Measurements from ENCODE around the gene GRID2. TPM values are rescaled to one million over a fixed set of nuclear protein-coding genes. Genes with fewer than 3 reads are reported as not detected.

Gene GRID2
- total RNA-seq, 4 donors from 2014 or later, result 0.63 TPM; not detected in 3

GRCh38 chr4:93502991-93503390 is 1199.2 kb downstream of the GRID2 start:
- Histone ChIP-seq H3K4me1 (no peaks in the 10 kb centered on the region), H3K27me3 (no peaks in the 10 kb centered on the region), H3K4me3 (no peak overlapping the region), H3K27ac (no peak overlapping the region), H3K36me3 (no peaks in the 10 kb centered on the region), H3K9me3 (no peaks in the 10 kb centered on the region)
- DNase-seq (ENCODE audit: low spot score in 2 of 2), result no peak
- 76 to 80% methylated on average over 2 of the region's 2 CpGs for WGBS, 2 donors
- TF ChIP-seq POLR2A (IDR thresholded peaks at IDR 0.05) (no peak), EP300 (IDR thresholded peaks at IDR 0.05) (no peak)
- TF ChIP-seq, protein P1, sequence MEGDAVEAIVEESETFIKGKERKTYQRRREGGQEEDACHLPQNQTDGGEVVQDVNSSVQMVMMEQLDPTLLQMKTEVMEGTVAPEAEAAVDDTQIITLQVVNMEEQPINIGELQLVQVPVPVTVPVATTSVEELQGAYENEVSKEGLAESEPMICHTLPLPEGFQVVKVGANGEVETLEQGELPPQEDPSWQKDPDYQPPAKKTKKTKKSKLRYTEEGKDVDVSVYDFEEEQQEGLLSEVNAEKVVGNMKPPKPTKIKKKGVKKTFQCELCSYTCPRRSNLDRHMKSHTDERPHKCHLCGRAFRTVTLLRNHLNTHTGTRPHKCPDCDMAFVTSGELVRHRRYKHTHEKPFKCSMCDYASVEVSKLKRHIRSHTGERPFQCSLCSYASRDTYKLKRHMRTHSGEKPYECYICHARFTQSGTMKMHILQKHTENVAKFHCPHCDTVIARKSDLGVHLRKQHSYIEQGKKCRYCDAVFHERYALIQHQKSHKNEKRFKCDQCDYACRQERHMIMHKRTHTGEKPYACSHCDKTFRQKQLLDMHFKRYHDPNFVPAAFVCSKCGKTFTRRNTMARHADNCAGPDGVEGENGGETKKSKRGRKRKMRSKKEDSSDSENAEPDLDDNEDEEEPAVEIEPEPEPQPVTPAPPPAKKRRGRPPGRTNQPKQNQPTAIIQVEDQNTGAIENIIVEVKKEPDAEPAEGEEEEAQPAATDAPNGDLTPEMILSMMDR (IDR thresholded peaks at IDR 0.05), result no peak

- DNase-seq (ENCODE audit: low spot score in 2 of 2), result no peak
- TF ChIP-seq EP300 (IDR thresholded peaks at IDR 0.05) (no peak), POLR2A (IDR thresholded peaks at IDR 0.05) (no peak)
- TF ChIP-seq, protein P1 (IDR thresholded peaks at IDR 0.05), result no peak
- 91 to 100% methylated on average over 2 of the region's 2 CpGs for WGBS, 2 donors
Observed at GRCh38 chr4:93513851-93514250, 1210.1 kb downstream of the GRID2 start.

DNA sequence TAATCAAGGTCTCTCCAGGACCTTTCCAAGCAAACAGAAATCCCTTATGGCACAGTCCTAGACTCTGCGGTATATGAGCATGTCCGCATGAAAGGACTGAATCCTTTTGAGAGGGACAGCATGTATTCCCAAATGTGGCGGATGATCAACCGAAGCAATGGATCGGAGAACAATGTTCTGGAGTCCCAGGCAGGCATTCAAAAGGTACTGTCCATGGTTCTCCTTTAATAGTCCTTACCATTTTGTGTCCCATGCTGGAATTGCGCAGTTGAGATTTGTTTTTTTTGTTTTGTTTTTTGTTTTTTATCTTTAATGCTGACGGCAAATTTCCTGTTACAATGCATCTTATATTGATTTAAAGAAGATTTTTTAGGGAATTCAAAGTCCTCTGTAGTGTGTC is 1211.4 kb downstream of the GRID2 start:
- WGBS, 2 donors, result 95 to 96% methylated on average over 7 of the region's 7 CpGs
- H3K27me3 ChIP-seq, result no peaks in the 10 kb centered on the region
- TF ChIP-seq EP300 (IDR thresholded peaks at IDR 0.05) (no peak), POLR2A (IDR thresholded peaks at IDR 0.05) (no peak)
- TF ChIP-seq, protein P1 (IDR thresholded peaks at IDR 0.05), result no peak

More at GRCh38 chr4:93513851-93514250, 1210.1 kb downstream of the GRID2 start:
- no peak overlapping the region for H3K27ac ChIP-seq
- H3K27me3 ChIP-seq, result no peaks in the 10 kb centered on the region
- no peak overlapping the region for H3K4me3 ChIP-seq
- H3K9me3 ChIP-seq, result no peaks in the 10 kb centered on the region
- no peaks in the 10 kb centered on the region for H3K36me3 ChIP-seq
- H3K4me1 ChIP-seq, result no peaks in the 10 kb centered on the region

GRCh38 chr4:93529692-93530372 is 1226.1 kb downstream of the GRID2 start:
- Histone ChIP-seq H3K27me3 (no peaks in the 10 kb centered on the region), H3K27ac (no peak overlapping the region), H3K9me3 (no peaks in the 10 kb centered on the region), H3K4me1 (no peaks in the 10 kb centered on the region), H3K4me3 (no peak overlapping the region), H3K36me3 (no peaks in the 10 kb centered on the region)
- TF ChIP-seq, protein P1 (IDR thresholded peaks at IDR 0.05), result no peak
- no peak for TF ChIP-seq POLR2A (IDR thresholded peaks at IDR 0.05)
- no peak for DNase-seq (ENCODE audit: low spot score in 2 of 2)
- 68 to 72% methylated on average over 3 of the region's 3 CpGs for WGBS, 2 donors

More for the DNA sequence above, 1211.4 kb downstream of the GRID2 start:
- H3K4me1 ChIP-seq, result no peaks in the 10 kb centered on the region
- H3K9me3 ChIP-seq, result no peaks in the 10 kb centered on the region
- no peak for DNase-seq (ENCODE audit: low spot score in 2 of 2)
- no peak overlapping the region for H3K4me3 ChIP-seq
- H3K36me3 ChIP-seq, result no peaks in the 10 kb centered on the region
- H3K27ac ChIP-seq, result no peak overlapping the region

DNA sequence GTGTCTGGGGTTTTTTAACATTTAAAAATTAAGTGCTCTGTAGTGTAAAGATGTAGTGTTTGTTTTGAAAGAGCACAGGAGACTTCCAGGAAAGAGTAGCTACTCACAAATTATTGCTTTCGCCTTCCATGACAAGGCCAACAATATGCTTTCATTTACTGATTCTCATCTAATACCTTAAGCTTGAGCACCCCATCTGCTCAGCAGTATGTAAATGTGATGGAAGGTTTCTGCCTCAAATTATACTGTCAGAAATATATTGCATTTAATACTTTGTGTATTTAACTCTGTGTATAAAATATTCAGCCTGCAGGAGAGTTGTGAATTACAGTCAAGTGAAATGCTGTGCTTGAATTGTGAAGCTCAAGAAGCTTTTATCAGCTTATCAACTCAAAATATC is 1228.5 kb downstream of the GRID2 start:
- no peaks in the 10 kb centered on the region for H3K27me3 ChIP-seq
- no peak overlapping the region for H3K4me3 ChIP-seq
- DNase-seq (ENCODE audit: low spot score in 2 of 2), result no peak
- H3K4me1 ChIP-seq, result no peaks in the 10 kb centered on the region
- no peaks in the 10 kb centered on the region for H3K9me3 ChIP-seq
- no peaks in the 10 kb centered on the region for H3K36me3 ChIP-seq
- WGBS, 2 donors, result 88 to 90% methylated on average over 1 of the region's 1 CpG
- TF ChIP-seq EP300 (IDR thresholded peaks at IDR 0.05), result no peak
- TF ChIP-seq, protein P1 (IDR thresholded peaks at IDR 0.05), result no peak
- no peak for TF ChIP-seq POLR2A (IDR thresholded peaks at IDR 0.05)
- no peak overlapping the region for H3K27ac ChIP-seq

Measured in tibial nerve (tissue), 4 donors.